GM12873 (cell line): ENCODE results near the gene RNF19B.

ENCODE experiments used
- CTCF ChIP-seq: IDR thresholded peaks from 2 replicates; pipeline ENCODE4 v1.5.1; 2012; ENCODE audit warnings: low read depth, mild to moderate bottlenecking, moderate library complexity, low read length, control low read depth; ENCODE audit not compliant: insufficient read depth; ENCODE audit errors: missing control alignments

RNF19B gene

DNA sequence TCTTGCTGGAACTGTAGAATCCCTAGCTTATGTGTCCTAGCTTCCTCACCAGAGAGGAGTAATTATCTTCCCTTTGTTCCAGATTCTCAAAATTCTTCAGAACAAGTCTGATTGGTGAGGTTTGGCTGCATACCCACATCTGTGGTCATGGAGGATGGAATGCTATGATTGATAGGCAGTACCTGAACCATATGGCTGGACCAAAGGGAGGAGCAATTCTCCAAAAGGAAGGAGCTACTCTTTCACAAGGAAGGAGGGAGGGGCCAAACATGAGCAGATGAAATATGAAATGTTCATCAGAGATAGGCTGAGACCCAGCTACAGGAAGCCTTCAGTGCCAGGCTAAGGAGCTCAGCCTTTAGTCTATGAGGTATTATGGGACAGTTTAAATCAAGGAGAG lies 5.0 kb upstream of the RNF19B start:
- no peak for TF ChIP-seq CTCF

- TF ChIP-seq CTCF = no peak
Measured at GRCh38 chr1:32967888-32968568, 3.4 kb upstream of the RNF19B start.

DNA sequence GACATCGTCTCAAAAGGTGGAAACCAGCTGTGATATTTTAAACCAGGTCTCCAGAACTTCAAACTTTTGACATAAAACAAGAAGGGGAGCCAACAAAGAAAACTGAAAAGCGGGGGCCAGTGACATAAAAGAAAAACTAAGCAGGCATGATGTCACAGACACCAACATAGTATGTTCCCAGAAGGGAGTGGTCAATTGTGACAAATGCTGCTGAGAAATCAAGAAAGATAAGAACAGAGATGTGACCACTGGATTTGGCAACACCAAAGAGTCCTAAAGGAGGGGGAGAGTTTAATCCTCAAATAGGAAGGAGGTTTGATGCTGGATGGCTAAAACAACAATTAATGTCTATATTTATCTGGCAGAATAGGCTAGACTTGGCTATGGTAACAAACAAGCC lies 2.3 kb upstream of the RNF19B start:
- no peak for TF ChIP-seq CTCF

GRCh38 chr1:32965251-32965747 lies 690 bp upstream of the RNF19B start:
- no peak for TF ChIP-seq CTCF

DNA sequence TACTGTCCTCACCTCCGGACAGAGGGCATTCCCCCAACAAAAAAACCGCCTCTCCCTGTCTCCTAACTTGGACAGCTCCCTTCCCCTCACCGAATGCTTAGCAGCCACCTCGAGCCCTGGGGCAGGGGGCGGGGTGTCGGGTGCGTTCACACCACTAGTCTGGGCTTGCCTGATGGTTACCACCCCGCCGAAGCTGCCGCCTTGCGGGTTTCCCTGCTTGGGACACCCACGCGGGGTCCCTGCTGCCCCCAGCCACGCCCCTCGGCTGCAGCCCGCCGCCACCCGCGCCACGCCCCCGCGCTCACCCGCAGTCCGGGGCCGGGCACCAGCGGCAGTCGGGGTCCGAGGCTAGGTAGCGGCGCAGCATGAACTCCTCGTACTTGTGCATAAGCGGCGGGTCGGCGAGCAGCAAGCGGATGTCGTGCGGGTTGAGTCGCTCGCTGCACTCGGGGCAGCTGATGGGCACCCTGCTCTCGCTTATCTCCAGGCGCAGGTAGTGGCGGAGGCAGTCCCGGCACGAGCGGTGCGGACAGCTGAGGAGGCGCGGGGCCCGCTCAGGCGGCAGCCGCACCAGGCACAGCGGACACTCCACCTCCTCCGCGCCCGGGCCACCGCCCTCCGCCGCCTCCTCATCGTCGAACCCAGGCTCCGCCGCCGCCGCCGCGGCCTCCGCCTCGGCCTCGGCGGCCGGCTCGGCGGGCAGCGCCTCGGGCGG lies 706 bp downstream of the RNF19B start:
- TF ChIP-seq CTCF = no peak

- TF ChIP-seq CTCF = no peak
Measured at GRCh38 chr1:32962248-32962896, 2.2 kb downstream of the RNF19B start.

- no peak for TF ChIP-seq CTCF
Measured at GRCh38 chr1:32960819-32961355, 3.7 kb downstream of the RNF19B start.
